Activated naive CD8-positive, alpha-beta T cell treated with anti-CD3 and anti-CD28 coated beads, Interleukin-2, amount 50 U/mL, for 24 hours (primary cell): ENCODE results near the gene MSH5.
"Not testable (repeated sequence)": the region's sequence is repeated elsewhere in the genome, so short reads cannot be mapped to it uniquely, and the experiment has no call there.

Source experiments
- ATAC-seq: fragments of 150-1000 bp; cut with Tn5 transposase; one replicate; pipeline ENCODE4 v1.10.0; 2021
- DNase-seq: peaks from one replicate; pipeline ENCODE4 v3.0.0; 2021
- H3K27ac Mint-ChIP-seq: one replicate; pipeline ENCODE4 v1.8.0; 2021; ENCODE audit warnings: mild to moderate bottlenecking, mixed read lengths
- H3K27me3 Mint-ChIP-seq: one replicate; pipeline ENCODE4 v1.8.0; 2021; ENCODE audit warnings: mixed read lengths
- H3K36me3 Mint-ChIP-seq: one replicate; pipeline ENCODE4 v1.8.0; 2021; ENCODE audit warnings: low read depth, mixed read lengths
- H3K4me1 Mint-ChIP-seq: one replicate; pipeline ENCODE4 v1.8.0; 2021; ENCODE audit warnings: mixed read lengths
- H3K4me3 Mint-ChIP-seq: one replicate; pipeline ENCODE4 v1.8.0; 2021; ENCODE audit warnings: mild to moderate bottlenecking, moderate library complexity, mixed read lengths
- H3K9me3 Mint-ChIP-seq: one replicate; pipeline ENCODE4 v1.8.0; 2021; ENCODE audit warnings: mixed read lengths

Gene MSH5

GRCh38 chr6:31796993-31797385 is 57.2 kb downstream of the MSH5 start:
- Mint-ChIP-seq H3K4me3 (no peak overlapping the region), H3K36me3 (peaks cover 34% of the 10 kb centered on the region), H3K27me3 (no peaks in the 10 kb centered on the region), H3K27ac (peak overlapping the region; percentile 36), H3K4me1 (peaks cover 41% of the 10 kb centered on the region), H3K9me3 (no peaks in the 10 kb centered on the region)
- ATAC-seq (no peak), DNase-seq (no peak)

DNA sequence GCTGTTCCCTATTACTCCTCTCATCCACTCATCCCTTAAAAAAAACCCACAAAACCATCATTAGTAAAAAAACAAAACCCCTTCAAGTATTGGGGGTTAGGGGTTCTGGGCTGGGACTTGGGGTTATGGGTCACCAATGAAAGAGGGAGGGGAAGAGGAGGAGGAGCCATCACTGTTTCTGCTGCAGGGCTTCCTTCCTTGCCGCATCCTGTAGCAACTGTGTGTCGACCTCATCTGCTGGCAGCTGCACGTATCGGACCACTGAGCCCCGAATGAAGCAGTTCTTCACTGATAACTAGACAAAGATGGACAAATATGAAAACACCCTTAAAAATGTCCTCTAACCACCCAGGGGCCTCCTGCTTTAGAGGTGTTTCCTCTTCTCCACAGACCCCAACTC is 57.8 kb downstream of the MSH5 start:
- H3K27ac Mint-ChIP-seq: peak overlapping the region; percentile 64
- peaks cover 40% of the 10 kb centered on the region for H3K4me1 Mint-ChIP-seq
- no peak overlapping the region for H3K4me3 Mint-ChIP-seq
- H3K27me3 Mint-ChIP-seq: no peaks in the 10 kb centered on the region
- DNase-seq (no peak), ATAC-seq (no peak)
- no peaks in the 10 kb centered on the region for H3K9me3 Mint-ChIP-seq
- H3K36me3 Mint-ChIP-seq: peaks cover 36% of the 10 kb centered on the region

- H3K27ac Mint-ChIP-seq: no peak overlapping the region
- peaks cover 36% of the 10 kb centered on the region for H3K4me1 Mint-ChIP-seq
- H3K9me3 Mint-ChIP-seq: no peaks in the 10 kb centered on the region
- DNase-seq (no peak), ATAC-seq (no peak)
- no peak overlapping the region for H3K4me3 Mint-ChIP-seq
- peaks cover 25% of the 10 kb centered on the region for H3K36me3 Mint-ChIP-seq
- H3K27me3 Mint-ChIP-seq: no peaks in the 10 kb centered on the region
Observed at GRCh38 chr6:31799781-31800180, 60.0 kb downstream of the MSH5 start.

- DNase-seq, H3K4me3 Mint-ChIP-seq, H3K27me3 Mint-ChIP-seq, H3K9me3 Mint-ChIP-seq, ATAC-seq, H3K27ac Mint-ChIP-seq: not testable (repeated sequence)
- Mint-ChIP-seq H3K4me1 (peaks cover 41% of the 10 kb centered on the region), H3K36me3 (peaks cover 24% of the 10 kb centered on the region)
Observed at GRCh38 chr6:31801031-31801927, 61.5 kb downstream of the MSH5 start.

GRCh38 chr6:31805939-31806469 is 66.2 kb downstream of the MSH5 start:
- no peaks in the 10 kb centered on the region for H3K27me3 Mint-ChIP-seq
- peak overlapping the region; percentile 98 for H3K4me3 Mint-ChIP-seq
- H3K4me1 Mint-ChIP-seq: peaks cover 24% of the 10 kb centered on the region
- H3K9me3 Mint-ChIP-seq: no peaks in the 10 kb centered on the region
- peak overlapping the region; percentile 97 for H3K27ac Mint-ChIP-seq
- peaks cover 23% of the 10 kb centered on the region for H3K36me3 Mint-ChIP-seq
- ATAC-seq (peak; percentile 37), DNase-seq (no peak)

GRCh38 chr6:31806470-31807272 is 66.9 kb downstream of the MSH5 start, which contains the start of gene LSM2:
Gene LSM2, minus strand, starts transcription at chr6:31806966. Its CDS starts 209 bp downstream, at chr6:31806757.
- Mint-ChIP-seq H3K27ac (peak within 1 kb of the TSS; percentile 97), H3K4me1 (peaks cover 24% of the 10 kb centered on the region), H3K9me3 (no peaks in the 10 kb centered on the region), H3K36me3 (peaks cover 18% of the 10 kb centered on the region), H3K27me3 (no peaks in the 10 kb centered on the region), H3K4me3 (peak within 1 kb of the TSS; percentile 98)
- ATAC-seq: peak; percentile 97
- DNase-seq: peak; percentile 98

DNA sequence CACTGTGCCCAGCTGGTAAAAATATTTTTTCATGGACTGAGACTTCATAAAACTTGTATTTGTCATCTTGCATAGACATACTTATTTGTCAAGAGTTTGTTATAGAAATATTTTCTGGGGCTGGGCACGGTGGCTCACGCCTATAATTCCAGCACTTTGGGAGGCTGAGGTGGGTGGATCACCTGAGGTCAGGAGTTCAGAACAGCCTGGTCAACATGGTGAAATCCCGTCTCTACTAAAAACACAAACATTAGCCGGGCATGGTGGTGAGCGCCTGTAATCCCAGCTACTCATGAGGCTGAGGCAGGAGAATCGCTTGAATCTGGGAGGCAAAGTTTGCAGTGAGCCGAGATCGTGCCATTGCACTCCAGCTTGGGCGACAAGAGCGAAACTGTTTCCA is 68.8 kb downstream of the MSH5 start:
- not testable (repeated sequence) for H3K9me3 Mint-ChIP-seq, H3K36me3 Mint-ChIP-seq, DNase-seq, H3K27me3 Mint-ChIP-seq, H3K27ac Mint-ChIP-seq, H3K4me3 Mint-ChIP-seq, ATAC-seq
- H3K4me1 Mint-ChIP-seq: peaks cover 32% of the 10 kb centered on the region

- H3K4me1 Mint-ChIP-seq: peaks cover 36% of the 10 kb centered on the region
- DNase-seq: no peak
- ATAC-seq: no peak
- H3K36me3 Mint-ChIP-seq: peaks cover 2% of the 10 kb centered on the region
- H3K4me3 Mint-ChIP-seq: no peak overlapping the region
- peak overlapping the region; percentile 11 for H3K27ac Mint-ChIP-seq
- no peaks in the 10 kb centered on the region for H3K9me3 Mint-ChIP-seq
- no peaks in the 10 kb centered on the region for H3K27me3 Mint-ChIP-seq
Observed at GRCh38 chr6:31811645-31812044, 71.8 kb downstream of the MSH5 start.
